Mesothelial cell of epicardium (in vitro differentiated cells): Measurements from ENCODE around the gene MAS1. TPM values are rescaled to one million over a fixed set of nuclear protein-coding genes. Genes with fewer than 3 reads are reported as not detected.

Experiments
- DNase-seq, 2 experiments: peaks; one replicate each; pipeline ENCODE4 v3.0.0; 2021; ENCODE audit warnings: low spot score in 2 of 2; ENCODE audit not compliant: unreplicated experiment in 2 of 2
- H3K27ac Mint-ChIP-seq: 2 replicates; pipeline ENCODE4 v1.8.0; 2021; ENCODE audit warnings: mixed read lengths
- H3K27me3 Mint-ChIP-seq: 2 replicates; pipeline ENCODE4 v1.8.0; 2021; ENCODE audit warnings: low read depth, mixed read lengths
- H3K36me3 Mint-ChIP-seq: 2 replicates; pipeline ENCODE4 v1.8.0; 2021; ENCODE audit warnings: mixed read lengths
- H3K4me1 Mint-ChIP-seq: 2 replicates; pipeline ENCODE4 v1.8.0; 2021; ENCODE audit warnings: mixed read lengths
- H3K4me3 Mint-ChIP-seq: 2 replicates; pipeline ENCODE4 v1.8.0; 2021; ENCODE audit warnings: mild to moderate bottlenecking, moderate library complexity, mixed read lengths
- H3K9me3 Mint-ChIP-seq: 2 replicates; pipeline ENCODE4 v1.8.0; 2021; ENCODE audit warnings: mixed read lengths
- CTCF ChIP-seq: fragments of 200-600 bp; sonication (generic); IDR thresholded peaks from one replicate; pipeline ENCODE4 v1.5.0; 2021; ENCODE audit warnings: antibody characterized with exemption; ENCODE audit not compliant: unreplicated experiment
- total RNA-seq: library from RNA; stranded (reverse); gene quantifications from 3 replicates; pipeline ENCODE4 v1.2.1, GENCODE V29; 2021

Gene MAS1
- total RNA-seq, 1 donor from 2014 or later: not detected

DNA sequence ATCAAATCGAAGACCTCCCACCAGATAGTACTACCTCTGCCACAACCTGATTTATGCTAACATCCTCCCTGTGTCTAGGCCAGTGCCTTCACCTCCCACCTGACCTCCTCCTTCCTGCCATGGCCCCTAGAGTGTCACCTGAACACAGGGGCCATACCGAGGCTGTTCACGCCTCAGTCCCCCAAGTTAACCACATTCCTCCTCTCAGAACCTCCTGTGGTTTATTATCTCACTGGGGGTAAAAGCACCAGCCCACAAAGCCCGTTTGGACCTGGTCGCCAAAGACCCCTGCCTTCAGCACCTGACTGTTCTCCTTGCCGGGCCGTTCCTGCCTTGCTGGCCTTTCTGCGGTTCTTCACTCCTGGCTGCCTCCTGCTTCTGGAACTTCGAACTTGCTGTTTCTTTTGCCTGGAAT is 13.7 kb downstream of the MAS1 start:
- no peak for TF ChIP-seq CTCF

DNA sequence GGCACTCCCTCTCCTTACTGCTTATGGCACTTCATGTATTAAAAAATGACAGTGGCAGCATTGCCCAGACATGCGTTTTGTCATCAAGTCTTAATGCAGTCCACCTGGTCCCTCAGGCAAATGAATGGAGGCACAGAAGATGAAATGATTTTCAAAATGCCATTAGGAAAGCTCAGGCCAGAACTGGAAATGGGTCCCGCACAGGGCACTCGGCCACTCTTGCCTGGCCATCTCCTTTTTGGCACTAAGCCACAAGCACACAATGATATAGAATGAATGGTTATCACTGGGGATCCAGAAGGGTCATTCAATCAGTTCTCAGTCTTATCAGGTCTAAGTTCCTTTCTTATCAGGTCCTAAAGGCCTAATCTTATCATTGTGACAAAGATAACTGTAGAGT is 15.6 kb downstream of the MAS1 start:
- Mint-ChIP-seq H3K4me3 (no peak overlapping the region), H3K4me1 (no peaks in the 10 kb centered on the region), H3K27ac (no peak overlapping the region), H3K9me3 (no peaks in the 10 kb centered on the region), H3K36me3 (no peaks in the 10 kb centered on the region), H3K27me3 (peaks cover 28% of the 10 kb centered on the region)
- DNase-seq: no peak
- TF ChIP-seq CTCF: no peak

More for the DNA sequence above, 13.7 kb downstream of the MAS1 start:
- Mint-ChIP-seq H3K27me3 (peaks cover 15% of the 10 kb centered on the region), H3K36me3 (no peaks in the 10 kb centered on the region), H3K4me1 (peaks cover 7% of the 10 kb centered on the region), H3K9me3 (no peaks in the 10 kb centered on the region), H3K27ac (no peak overlapping the region), H3K4me3 (no peak overlapping the region)
- no peak for DNase-seq

GRCh38 chr6:159908535-159908934 is 17.7 kb downstream of the MAS1 start:
- no peak overlapping the region for H3K27ac Mint-ChIP-seq
- no peak overlapping the region for H3K4me3 Mint-ChIP-seq
- H3K4me1 Mint-ChIP-seq: no peaks in the 10 kb centered on the region
- H3K9me3 Mint-ChIP-seq: no peaks in the 10 kb centered on the region
- peaks cover 40% of the 10 kb centered on the region for H3K27me3 Mint-ChIP-seq
- no peak for DNase-seq
- no peak for TF ChIP-seq CTCF
- no peaks in the 10 kb centered on the region for H3K36me3 Mint-ChIP-seq

- Mint-ChIP-seq H3K27me3 (peaks cover 40% of the 10 kb centered on the region), H3K4me3 (no peak overlapping the region), H3K9me3 (no peaks in the 10 kb centered on the region), H3K27ac (no peak overlapping the region), H3K36me3 (no peaks in the 10 kb centered on the region), H3K4me1 (no peaks in the 10 kb centered on the region)
- no peak for DNase-seq
- no peak for TF ChIP-seq CTCF
Observed at GRCh38 chr6:159908979-159909378, 18.2 kb downstream of the MAS1 start.

DNA sequence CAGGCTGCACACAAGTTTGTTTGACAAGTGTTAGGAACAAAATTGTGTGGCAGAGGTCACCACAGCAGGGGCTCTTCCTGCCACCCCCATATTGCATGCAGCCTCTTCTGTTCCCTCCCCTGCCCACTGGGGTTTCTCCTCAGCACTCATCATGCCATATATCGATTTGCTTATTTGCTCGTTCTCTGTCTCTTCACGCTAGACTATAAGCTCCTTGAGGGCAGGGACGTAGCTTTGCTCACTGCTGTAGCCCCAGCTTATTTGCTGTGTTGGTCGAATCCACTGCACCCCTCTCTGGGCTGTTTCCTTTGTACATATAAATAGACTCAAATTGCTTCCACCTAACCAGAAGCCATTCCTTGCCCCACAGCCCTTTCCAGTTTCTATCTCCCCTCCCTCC is 19.6 kb downstream of the MAS1 start:
- Mint-ChIP-seq H3K27me3 (peaks cover 42% of the 10 kb centered on the region), H3K27ac (no peak overlapping the region), H3K9me3 (no peaks in the 10 kb centered on the region), H3K36me3 (no peaks in the 10 kb centered on the region), H3K4me3 (no peak overlapping the region), H3K4me1 (no peaks in the 10 kb centered on the region)
- DNase-seq: no peak
- TF ChIP-seq CTCF: no peak

DNA sequence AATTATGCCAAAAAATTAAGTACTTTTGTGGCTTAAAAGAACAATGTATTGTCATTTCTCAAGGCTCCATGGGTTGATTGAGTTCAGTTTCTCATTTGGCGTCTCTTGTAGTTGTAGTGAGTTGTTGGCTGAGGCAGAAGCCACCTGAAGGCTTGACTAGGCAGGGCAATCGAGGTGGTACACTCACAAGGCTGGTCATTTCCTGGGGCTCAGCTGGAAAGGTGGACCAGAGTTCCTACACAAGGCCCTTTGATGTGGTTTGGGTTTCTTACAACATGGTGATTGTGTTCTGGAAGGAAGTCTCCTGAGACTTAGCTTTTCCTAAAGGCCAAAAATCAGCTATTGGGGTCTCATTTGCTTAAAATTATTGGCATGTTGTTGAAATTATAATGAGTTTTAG is 22.6 kb downstream of the MAS1 start:
- Mint-ChIP-seq H3K27ac (no peak overlapping the region), H3K4me3 (no peak overlapping the region), H3K36me3 (no peaks in the 10 kb centered on the region), H3K9me3 (no peaks in the 10 kb centered on the region), H3K4me1 (peaks cover 3% of the 10 kb centered on the region), H3K27me3 (peaks cover 35% of the 10 kb centered on the region)
- no peak for DNase-seq
- no peak for TF ChIP-seq CTCF
